ENCODE data around the gene OR2V1.
"Not testable (repeated sequence)": the region's sequence is repeated elsewhere in the genome, so short reads cannot be mapped to it uniquely, and the experiment has no call there.

GRCh38 chr5:181104259-181104568, 26.8 kb downstream of the OR2V1 start:
- TF ChIP-seq SIN3A (IDR thresholded peaks at IDR 0.05; ENCODE audit: low read depth); POLR2AphosphoS5 (IDR thresholded peaks at IDR 0.05; ENCODE audit: low read depth, low read length); RAD21 (IDR thresholded peaks at IDR 0.05; ENCODE audit: low read depth); CEBPB (IDR thresholded peaks at IDR 0.05; ENCODE audit: low read depth); CTCF (IDR thresholded peaks at IDR 0.05 in 2 of 3, conservative IDR thresholded peaks at IDR 0.05 in 1 of 3; ENCODE audit: borderline replicate concordance in 1 of 3, insufficient read depth in 1 of 3, low read depth in 2 of 3, low read length in 2 of 3); POLR2A (IDR thresholded peaks at IDR 0.05; ENCODE audit: borderline replicate concordance, extremely low read depth, insufficient read depth, insufficient read length); EZH2 (IDR thresholded peaks at IDR 0.05); ZFX (IDR thresholded peaks at IDR 0.05); SRF (IDR thresholded peaks at IDR 0.05; ENCODE audit: low read depth); ZBTB33 (IDR thresholded peaks at IDR 0.05; ENCODE audit: extremely low read depth, insufficient replicate concordance, low read length): not testable (repeated sequence)
